ENCODE data around the gene CLEC3B.
"Not testable (repeated sequence)": the region's sequence is repeated elsewhere in the genome, so short reads cannot be mapped to it uniquely, and the experiment has no call there.

The CLEC3B gene

GRCh38 chr3:45067941-45068340, 41.8 kb downstream of the CLEC3B start:
- Histone ChIP-seq H3F3A (ENCODE audit: control insufficient read depth, insufficient read depth) (no peaks in the 10 kb centered on the region), H3K36me3 (ENCODE audit: control insufficient read depth, low read length) (no peaks in the 10 kb centered on the region), H3K79me2 (ENCODE audit: control insufficient read depth, low read length) (no peaks in the 10 kb centered on the region), H3K4me1 (ENCODE audit: control insufficient read depth, low read length) (no peaks in the 10 kb centered on the region), H3K4me2 (ENCODE audit: low read length) (no peak overlapping the region), H3K27me3 (ENCODE audit: control insufficient read depth, low read length) (peaks cover 5% of the 10 kb centered on the region; the same call in 1 of the 2 replicates), H3K9me2 (replicated peaks; ENCODE audit: control insufficient read depth, low read length) (no peaks in the 10 kb centered on the region), H3K27ac (ENCODE audit: low read depth, low read length) (no peak overlapping the region), H3K4me3 (ENCODE audit: low read length) (no peak overlapping the region), H4K20me1 (ENCODE audit: control insufficient read depth, insufficient read depth, low read depth, low read length) (no peaks in the 10 kb centered on the region), H3K9me3 (ENCODE audit: control insufficient read depth, insufficient read depth, low read length) (no peaks in the 10 kb centered on the region)
- TF ChIP-seq EZH2phosphoT487 (IDR thresholded peaks at IDR 0.05; ENCODE audit: borderline replicate concordance, low read length), result no peak
- TF ChIP-seq, protein P1, sequence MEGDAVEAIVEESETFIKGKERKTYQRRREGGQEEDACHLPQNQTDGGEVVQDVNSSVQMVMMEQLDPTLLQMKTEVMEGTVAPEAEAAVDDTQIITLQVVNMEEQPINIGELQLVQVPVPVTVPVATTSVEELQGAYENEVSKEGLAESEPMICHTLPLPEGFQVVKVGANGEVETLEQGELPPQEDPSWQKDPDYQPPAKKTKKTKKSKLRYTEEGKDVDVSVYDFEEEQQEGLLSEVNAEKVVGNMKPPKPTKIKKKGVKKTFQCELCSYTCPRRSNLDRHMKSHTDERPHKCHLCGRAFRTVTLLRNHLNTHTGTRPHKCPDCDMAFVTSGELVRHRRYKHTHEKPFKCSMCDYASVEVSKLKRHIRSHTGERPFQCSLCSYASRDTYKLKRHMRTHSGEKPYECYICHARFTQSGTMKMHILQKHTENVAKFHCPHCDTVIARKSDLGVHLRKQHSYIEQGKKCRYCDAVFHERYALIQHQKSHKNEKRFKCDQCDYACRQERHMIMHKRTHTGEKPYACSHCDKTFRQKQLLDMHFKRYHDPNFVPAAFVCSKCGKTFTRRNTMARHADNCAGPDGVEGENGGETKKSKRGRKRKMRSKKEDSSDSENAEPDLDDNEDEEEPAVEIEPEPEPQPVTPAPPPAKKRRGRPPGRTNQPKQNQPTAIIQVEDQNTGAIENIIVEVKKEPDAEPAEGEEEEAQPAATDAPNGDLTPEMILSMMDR (IDR thresholded peaks at IDR 0.05; ENCODE audit: low read depth, low read length, poor library complexity, severe bottlenecking), result no peak

DNA sequence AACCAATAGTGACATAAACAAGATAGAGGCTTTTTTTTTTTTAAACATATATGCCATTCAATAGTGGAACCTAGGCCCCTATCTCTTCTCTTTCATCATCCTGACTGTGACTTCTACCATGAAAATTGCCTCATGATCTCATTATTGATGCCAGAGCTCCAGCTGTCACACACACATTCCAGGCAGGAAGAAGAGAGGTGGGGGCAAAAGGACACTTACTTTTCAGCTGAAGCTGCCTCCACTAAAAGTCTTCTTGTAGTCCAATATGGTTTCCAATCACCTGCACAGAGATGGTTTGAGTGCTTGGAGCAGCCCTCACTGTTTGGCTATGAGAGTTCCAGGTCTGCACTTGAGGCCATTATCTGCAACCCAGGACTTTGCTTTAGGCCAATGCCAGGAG, 45.0 kb downstream of the CLEC3B start:
- TF ChIP-seq, protein P1 (IDR thresholded peaks at IDR 0.05; ENCODE audit: low read depth, low read length, poor library complexity, severe bottlenecking), result no peak
- no peak for TF ChIP-seq EZH2phosphoT487 (IDR thresholded peaks at IDR 0.05; ENCODE audit: borderline replicate concordance, low read length)
- H3K27ac ChIP-seq (ENCODE audit: low read depth, low read length), result no peak overlapping the region
- H3F3A ChIP-seq (ENCODE audit: control insufficient read depth, insufficient read depth), result no peaks in the 10 kb centered on the region
- no peaks in the 10 kb centered on the region for H3K79me2 ChIP-seq (ENCODE audit: control insufficient read depth, low read length)
- H3K9me2 ChIP-seq (replicated peaks; ENCODE audit: control insufficient read depth, low read length), result no peaks in the 10 kb centered on the region
- H3K4me1 ChIP-seq (ENCODE audit: control insufficient read depth, low read length), result no peaks in the 10 kb centered on the region
- H4K20me1 ChIP-seq (ENCODE audit: control insufficient read depth, insufficient read depth, low read depth, low read length), result no peaks in the 10 kb centered on the region
- no peak overlapping the region for H3K4me3 ChIP-seq (ENCODE audit: low read length)
- no peaks in the 10 kb centered on the region for H3K36me3 ChIP-seq (ENCODE audit: control insufficient read depth, low read length)
- no peaks in the 10 kb centered on the region for H3K9me3 ChIP-seq (ENCODE audit: control insufficient read depth, insufficient read depth, low read length)
- H3K4me2 ChIP-seq (ENCODE audit: low read length), result no peak overlapping the region
- H3K27me3 ChIP-seq (ENCODE audit: control insufficient read depth, low read length), result no peaks in the 10 kb centered on the region; the same call in 1 of the 2 replicates

GRCh38 chr3:45075821-45076625, 49.9 kb downstream of the CLEC3B start:
- Histone ChIP-seq H4K20me1 (ENCODE audit: control insufficient read depth, insufficient read depth, low read depth, low read length) (no peaks in the 10 kb centered on the region), H3K4me1 (ENCODE audit: control insufficient read depth, low read length) (no peaks in the 10 kb centered on the region), H3K4me2 (ENCODE audit: low read length) (no peak overlapping the region), H3K27ac (ENCODE audit: low read depth, low read length) (no peak overlapping the region), H3K27me3 (ENCODE audit: control insufficient read depth, low read length) (no peaks in the 10 kb centered on the region), H3K9me2 (replicated peaks; ENCODE audit: control insufficient read depth, low read length) (no peaks in the 10 kb centered on the region), H3K79me2 (ENCODE audit: control insufficient read depth, low read length) (no peaks in the 10 kb centered on the region), H3K9me3 (ENCODE audit: control insufficient read depth, insufficient read depth, low read length) (no peaks in the 10 kb centered on the region), H3K36me3 (ENCODE audit: control insufficient read depth, low read length) (no peaks in the 10 kb centered on the region), H3K4me3 (ENCODE audit: low read length) (no peak overlapping the region), H3F3A (ENCODE audit: control insufficient read depth, insufficient read depth) (no peaks in the 10 kb centered on the region)
- no peak for TF ChIP-seq EZH2phosphoT487 (IDR thresholded peaks at IDR 0.05; ENCODE audit: borderline replicate concordance, low read length)
- TF ChIP-seq, protein P1 (IDR thresholded peaks at IDR 0.05; ENCODE audit: low read depth, low read length, poor library complexity, severe bottlenecking), result no peak

DNA sequence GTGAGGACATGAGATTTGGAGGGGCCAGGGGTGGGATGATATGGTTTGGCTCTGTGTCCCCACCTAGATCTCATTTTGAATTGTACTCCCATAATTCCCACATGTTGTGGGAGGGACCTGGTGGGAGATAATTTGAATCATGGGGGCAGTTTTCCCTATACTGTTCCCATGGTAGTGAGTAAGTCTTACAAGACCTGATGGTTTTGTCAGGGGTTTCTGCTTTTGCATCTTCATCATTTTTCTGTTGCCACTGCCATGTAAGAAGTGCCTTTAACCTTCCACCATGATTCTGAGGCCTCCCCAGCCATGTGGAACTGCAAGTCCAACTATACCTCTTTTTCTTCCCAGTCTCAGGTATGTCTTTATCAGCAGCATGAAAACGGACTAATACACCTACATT, 52.2 kb downstream of the CLEC3B start:
- not testable (repeated sequence) for H3K9me2 ChIP-seq (replicated peaks; ENCODE audit: control insufficient read depth, low read length); H3K79me2 ChIP-seq (ENCODE audit: control insufficient read depth, low read length); H3F3A ChIP-seq (ENCODE audit: control insufficient read depth, insufficient read depth); H3K4me2 ChIP-seq (ENCODE audit: low read length); H3K4me1 ChIP-seq (ENCODE audit: control insufficient read depth, low read length); H3K36me3 ChIP-seq (ENCODE audit: control insufficient read depth, low read length); H3K4me3 ChIP-seq (ENCODE audit: low read length); H3K9me3 ChIP-seq (ENCODE audit: control insufficient read depth, insufficient read depth, low read length); H3K27me3 ChIP-seq (ENCODE audit: control insufficient read depth, low read length); H3K27ac ChIP-seq (ENCODE audit: low read depth, low read length); H4K20me1 ChIP-seq (ENCODE audit: control insufficient read depth, insufficient read depth, low read depth, low read length)
